ENCODE results near the gene RELA. TPM values are rescaled to one million over a fixed set of nuclear protein-coding genes. Genes with fewer than 3 reads are reported as not detected.
"Not testable (repeated sequence)": the region's sequence is repeated elsewhere in the genome, so short reads cannot be mapped to it uniquely, and the experiment has no call there.

RELA gene
- 31.7 and 55.4 TPM in 2 replicates for total RNA-seq (2014; rRNA removed; shearing (Covaris generic))
- 75.7 and 85.3 TPM in 2 replicates for polyA plus RNA-seq (2015; cell fraction: cytosol; rRNA removed)
- polyA plus RNA-seq (2015; cell fraction: nucleus; rRNA removed), result 82.9 and 84.6 TPM in 2 replicates

GRCh38 chr11:65662799-65663638, at the start of gene RELA:
RELA (minus strand) TSS chr11:65662916; CDS start chr11:65662832, 84 bp downstream.
- DNase-seq (ENCODE audit: low read depth), result peak; percentile 89

- peak; percentile 98 for DNase-seq (ENCODE audit: low read depth)
Observed at GRCh38 chr11:65711785-65712632, 49.3 kb upstream of the RELA start, which contains the start of gene KAT5. KAT5 (plus strand) TSS chr11:65712252; CDS start chr11:65712268, 16 bp downstream.

- peak; percentile 51 for DNase-seq (ENCODE audit: low read depth)
Observed at GRCh38 chr11:65710421-65710820, 47.7 kb upstream of the RELA start.

GRCh38 chr11:65709661-65710060, 46.9 kb upstream of the RELA start:
- DNase-seq (ENCODE audit: low read depth), result no peak

GRCh38 chr11:65708451-65708850, 45.7 kb upstream of the RELA start:
- no peak for DNase-seq (ENCODE audit: low read depth)

- not testable (repeated sequence) for DNase-seq (ENCODE audit: low read depth)
Observed at GRCh38 chr11:65707002-65707401, 44.3 kb upstream of the RELA start.

- DNase-seq (ENCODE audit: low read depth), result peak; percentile 47
Observed at GRCh38 chr11:65706303-65706763, 43.6 kb upstream of the RELA start.

- DNase-seq (ENCODE audit: low read depth), result no peak
Observed at GRCh38 chr11:65703846-65704245, 41.1 kb upstream of the RELA start.

GRCh38 chr11:65701686-65702085, 39.0 kb upstream of the RELA start:
- DNase-seq (ENCODE audit: low read depth), result no peak

- DNase-seq (ENCODE audit: low read depth), result no peak
Observed at GRCh38 chr11:65700399-65700798, 37.7 kb upstream of the RELA start.

- DNase-seq (ENCODE audit: low read depth), result no peak
Observed at GRCh38 chr11:65699306-65699705, 36.6 kb upstream of the RELA start.

- no peak for DNase-seq (ENCODE audit: low read depth)
Observed at GRCh38 chr11:65698205-65698604, 35.5 kb upstream of the RELA start.

- no peak for DNase-seq (ENCODE audit: low read depth)
Observed at GRCh38 chr11:65696802-65697552, 34.3 kb upstream of the RELA start.

GRCh38 chr11:65695459-65696241, 32.9 kb upstream of the RELA start:
- DNase-seq (ENCODE audit: low read depth), result peak; percentile 66

GRCh38 chr11:65692367-65692766, 29.7 kb upstream of the RELA start:
- DNase-seq (ENCODE audit: low read depth), result no peak

- DNase-seq (ENCODE audit: low read depth), result not testable (repeated sequence)
Observed at GRCh38 chr11:65691847-65692246, 29.1 kb upstream of the RELA start.

- no peak for DNase-seq (ENCODE audit: low read depth)
Observed at GRCh38 chr11:65685981-65686380, 23.3 kb upstream of the RELA start.

GRCh38 chr11:65683480-65683879, 20.8 kb upstream of the RELA start:
- not testable (repeated sequence) for DNase-seq (ENCODE audit: low read depth)

- no peak for DNase-seq (ENCODE audit: low read depth)
Observed at GRCh38 chr11:65680192-65680743, 17.6 kb upstream of the RELA start.

GRCh38 chr11:65672982-65673381, 10.3 kb upstream of the RELA start:
- DNase-seq (ENCODE audit: low read depth), result no peak

Data from HT1080 (cell line).